Esophagus (tissue), 2 donors: ENCODE results near the gene DOP1B. TPM values are rescaled to one million over a fixed set of nuclear protein-coding genes. Genes with fewer than 3 reads are reported as not detected.

Experiments
- polyA plus RNA-seq, 2 donors: library from polyadenylated mRNA; stranded (reverse); fragments of 200-250 nt; gene quantifications; one replicate each; pipeline ENCODE4 v1.2.3, GENCODE V29; 2013
- donor health status: healthy with polysubstance abuse.
- donor health status: Bipolar disorder and iron deficiency.

DOP1B gene
- polyA plus RNA-seq, 2 donors = 9.2 to 13.2 TPM

Other genes with a start within 250 kb of the DOP1B start
- 10 to 100 TPM in 1 of 2 donors, 1 to 10 TPM in 1; 9.1 to 13.7 TPM for gene SETD4, start 96.3 kb upstream of the DOP1B start, polyA plus RNA-seq
- 100 to 1,000 TPM; 102 to 207 TPM for gene CBR1, start 86.8 kb upstream of the DOP1B start, polyA plus RNA-seq
- gene CBR3, start 21.7 kb upstream of the DOP1B start, polyA plus RNA-seq = 10 to 100 TPM; 55.8 to 77.1 TPM
- gene MORC3, start 163.4 kb downstream of the DOP1B start, polyA plus RNA-seq = 10 to 100 TPM; 13.1 to 18.6 TPM
- 1 to 10 TPM; 2.1 to 3.2 TPM for gene CHAF1B, start 228.6 kb downstream of the DOP1B start, polyA plus RNA-seq